GM23338 (cell line): ENCODE measurements around the gene ICE1. TPM values are rescaled to one million over a fixed set of nuclear protein-coding genes. Genes with fewer than 3 reads are reported as not detected.

Experiments
- ATAC-seq: fragments of 200-7000 bp; cut with Tn5 transposase; 3 replicates; pipeline ENCODE4 v1.9.1; 2020
- DNase-seq: peaks from one replicate; pipeline ENCODE4 v3.0.0-alpha.2; 2015; ENCODE audit warnings: low spot score
- H2AFZ ChIP-seq: fragments of 200-600 bp; sonication (generic); 2 replicates; pipeline ENCODE4 v1.8.0; 2016; ENCODE audit warnings: antibody characterized with exemption, mild to moderate bottlenecking, moderate library complexity
- H3F3A ChIP-seq: fragments of 200-600 bp; sonication (generic); replicated peaks from 2 replicates; pipeline ENCODE4 v1.8.0; 2017; ENCODE audit warnings: antibody characterized with exemption, mixed run types, low read depth
- H3K27ac ChIP-seq: fragments of 200-600 bp; sonication (generic); 2 replicates; pipeline ENCODE4 v1.6.1; 2016; ENCODE audit warnings: low read depth
- H3K27me3 ChIP-seq: fragments of 200-600 bp; sonication (generic); 2 replicates; pipeline ENCODE4 v1.8.0; 2016; ENCODE audit warnings: mild to moderate bottlenecking, mixed run types, moderate library complexity; ENCODE audit not compliant: insufficient read depth
- H3K36me3 ChIP-seq: fragments of 200-600 bp; sonication (generic); 2 replicates; pipeline ENCODE4 v1.8.0; 2016; ENCODE audit warnings: mild to moderate bottlenecking; ENCODE audit not compliant: insufficient read depth
- H3K4me1 ChIP-seq: fragments of 200-600 bp; sonication (generic); 2 replicates; pipeline ENCODE4 v1.8.0; 2016; ENCODE audit warnings: mild to moderate bottlenecking, moderate library complexity; ENCODE audit not compliant: insufficient read depth
- H3K4me2 ChIP-seq: fragments of 200-600 bp; sonication (generic); 2 replicates; pipeline ENCODE4 v1.7.1; 2017; ENCODE audit warnings: mixed run types
- H3K4me3 ChIP-seq: fragments of 200-600 bp; sonication (generic); 2 replicates; pipeline ENCODE4 v1.6.1; 2016; ENCODE audit warnings: mixed run types
- H3K79me2 ChIP-seq: fragments of 200-600 bp; sonication (generic); replicated peaks from 2 replicates; pipeline ENCODE4 v1.8.0; 2017; ENCODE audit warnings: mild to moderate bottlenecking; ENCODE audit not compliant: insufficient read depth
- H3K9me2 ChIP-seq: fragments of 200-600 bp; sonication (generic); 2 replicates; pipeline ENCODE4 v1.8.0; 2017; ENCODE audit not compliant: insufficient read depth
- H4K20me1 ChIP-seq: fragments of 200-600 bp; sonication (generic); replicated peaks from 2 replicates; pipeline ENCODE4 v1.8.0; 2017; ENCODE audit warnings: mild to moderate bottlenecking; ENCODE audit not compliant: insufficient read depth
- H3K27ac Mint-ChIP-seq: 2 replicates; pipeline ENCODE4 v1.8.0; 2020; ENCODE audit warnings: inconsistent platforms, mild to moderate bottlenecking, moderate library complexity, mixed read lengths
- H3K27me3 Mint-ChIP-seq: 3 replicates; pipeline ENCODE4 v1.8.0; 2022; ENCODE audit warnings: low read depth, mild to moderate bottlenecking, moderate library complexity, mixed read lengths, inconsistent platforms; ENCODE audit not compliant: insufficient read depth, poor library complexity
- H3K36me3 Mint-ChIP-seq: 3 replicates; pipeline ENCODE4 v1.8.0; 2021; ENCODE audit warnings: low read depth, mild to moderate bottlenecking, inconsistent platforms, moderate library complexity, mixed read lengths
- H3K4me1 Mint-ChIP-seq: 3 replicates; pipeline ENCODE4 v1.8.0; 2020; ENCODE audit warnings: mild to moderate bottlenecking, inconsistent platforms, mixed read lengths
- H3K4me3 Mint-ChIP-seq: 3 replicates; pipeline ENCODE4 v1.8.0; 2021; ENCODE audit warnings: moderate library complexity, mild to moderate bottlenecking, inconsistent platforms, mixed read lengths
- H3K9me3 Mint-ChIP-seq: 3 replicates; pipeline ENCODE4 v1.8.0; 2020; ENCODE audit warnings: moderate library complexity, mild to moderate bottlenecking, inconsistent platforms, mixed read lengths
- CREB1 ChIP-seq: fragments of 250-450 bp; sonication (Bioruptor Pico); IDR thresholded peaks from 2 replicates; pipeline ENCODE4 v1.5.0; 2020; ENCODE audit warnings: low read depth, mild to moderate bottlenecking, moderate library complexity
- CTCF ChIP-seq, 2 experiments: fragments of 200-600 bp in 1 of 2; sonication (generic) in 1 of 2; conservative IDR thresholded peaks; 2 replicates each; pipeline versions ENCODE4 v1.5.1 to v1.6.1; 2016 to 2017; ENCODE audit warnings: antibody characterized with exemption in 2 of 2, low read depth in 2 of 2, mild to moderate bottlenecking in 2 of 2, moderate library complexity in 1 of 2
- ETS1 ChIP-seq: IDR thresholded peaks from 2 replicates; pipeline ENCODE4 v1.6.1; 2016; ENCODE audit warnings: antibody characterized with exemption
- EZH2 ChIP-seq: fragments of 200-600 bp; sonication (generic); IDR thresholded peaks from one replicate; pipeline ENCODE4 v1.8.0; 2017; ENCODE audit warnings: antibody characterized with exemption, mild to moderate bottlenecking, low read depth; ENCODE audit not compliant: unreplicated experiment
- EZH2phosphoT487 ChIP-seq: fragments of 200-600 bp; sonication (generic); IDR thresholded peaks from one replicate; pipeline ENCODE4 v1.8.1; 2018; ENCODE audit warnings: antibody characterized with exemption; ENCODE audit not compliant: unreplicated experiment
- JUNB ChIP-seq: IDR thresholded peaks from one replicate; pipeline ENCODE4 v1.6.1; 2016; ENCODE audit warnings: antibody characterized with exemption; ENCODE audit not compliant: unreplicated experiment
- REST ChIP-seq: IDR thresholded peaks from one replicate; pipeline ENCODE4 v1.6.1; 2018; ENCODE audit warnings: antibody characterized with exemption; ENCODE audit not compliant: unreplicated experiment
- STAT1 ChIP-seq: IDR thresholded peaks from one replicate; pipeline ENCODE4 v1.6.1; 2016; ENCODE audit warnings: antibody characterized with exemption; ENCODE audit not compliant: unreplicated experiment
- ZNF114 ChIP-seq: fragments of 250-450 bp; sonication (Bioruptor Pico); IDR thresholded peaks from 2 replicates; pipeline ENCODE4 v1.5.0; 2020; ENCODE audit warnings: mild to moderate bottlenecking, moderate library complexity
- ZNF331 ChIP-seq: fragments of 250-450 bp; sonication (Bioruptor Pico); IDR thresholded peaks from 2 replicates; pipeline ENCODE4 v1.5.0; 2020; ENCODE audit warnings: low read depth, mild to moderate bottlenecking, moderate library complexity
- ZNF462 ChIP-seq: fragments of 250-450 bp; sonication (Bioruptor Pico); IDR thresholded peaks from 2 replicates; pipeline ENCODE4 v1.5.0; 2020; ENCODE audit warnings: mild to moderate bottlenecking, moderate library complexity
- polyA plus RNA-seq: library from polyadenylated mRNA; unstranded; fragments of >200 nt; fragmentation: Nextera tagmentation; extraction: Ambion mirVana; gene quantifications from 2 replicates; pipeline ENCODE4 v1.2.1, GENCODE V29; 2016
- total RNA-seq: library from RNA; depleted of rRNA; stranded (reverse); fragments of >200 nt; shearing (Covaris generic); gene quantifications from 2 replicates; pipeline ENCODE4 v1.2.3, GENCODE V29; 2014

ICE1 gene
- total and polyA plus RNA-seq, 2 experiments from 2014 or later, result 59.5 to 65.1 TPM

GRCh38 chr5:5537426-5537825 lies 114.9 kb downstream of the ICE1 start (continued):
- no peak for TF ChIP-seq REST
- no peak for TF ChIP-seq ZNF114 (CRISPR knock-in tag)
- TF ChIP-seq EZH2phosphoT487, result no peak
- no peak for TF ChIP-seq ZNF331 (CRISPR knock-in tag)

GRCh38 chr5:5539590-5539989 lies 117.1 kb downstream of the ICE1 start:
- no peak for TF ChIP-seq CTCF (conservative IDR thresholded peaks at IDR 0.05; ENCODE audit: low read depth in 2 of 2)
- no peak for TF ChIP-seq ETS1
- TF ChIP-seq JUNB, result no peak
- TF ChIP-seq ZNF462 (CRISPR knock-in tag), result no peak
- TF ChIP-seq EZH2, result no peak
- no peak for TF ChIP-seq ZNF114 (CRISPR knock-in tag)
- TF ChIP-seq CREB1, result no peak
- no peak for TF ChIP-seq ZNF331 (CRISPR knock-in tag)
- no peak for TF ChIP-seq STAT1
- Histone ChIP-seq H3K27me3 (no peaks in the 10 kb centered on the region), H2AFZ (no peak overlapping the region), H3K79me2 (no peaks in the 10 kb centered on the region), H3K36me3 (no peaks in the 10 kb centered on the region), H3K4me3 (no peak overlapping the region), H3F3A (no peaks in the 10 kb centered on the region), H3K4me1 (peaks cover 13% of the 10 kb centered on the region), H3K4me2 (no peak overlapping the region), H4K20me1 (no peaks in the 10 kb centered on the region), H3K27ac (no peak overlapping the region), H3K9me2 (peaks cover 3% of the 10 kb centered on the region)
- Mint-ChIP-seq H3K27ac (no peak overlapping the region), H3K4me1 (peaks cover 24% of the 10 kb centered on the region), H3K4me3 (no peak overlapping the region), H3K27me3 (no peaks in the 10 kb centered on the region), H3K9me3 (no peaks in the 10 kb centered on the region), H3K36me3 (no peaks in the 10 kb centered on the region; the same call in 2 of the 3 replicates)
- ATAC-seq (no peak), DNase-seq (no peak)
